Spleen (tissue), 7 donors: ENCODE measurements around the gene THSD7A.

ENCODE experiments used
- CTCF ChIP-seq, 11 experiments: fragments of 200-600 bp in 7 of 11; fragments of 450-650 bp in 4 of 11; sonication (generic) in 4 of 11; IDR thresholded peaks in 8 of 11; conservative IDR thresholded peaks in 3 of 11; 1 replicate in 7 of 11; 2 replicates in 4 of 11; pipeline versions ENCODE4 v1.4.0 to v1.8.0; 2016 to 2021; ENCODE audit warnings: antibody characterized with exemption in 11 of 11, inconsistent platforms in 4 of 11, mild to moderate bottlenecking in 1 of 11
- POLR2A ChIP-seq, 3 donors: fragments of 450-650 bp; IDR thresholded peaks; one replicate each; pipeline ENCODE4 v1.5.1; 2017; ENCODE audit warnings: antibody characterized with exemption in 3 of 3, mild to moderate bottlenecking in 1 of 3
- POLR2AphosphoS5 ChIP-seq, 3 donors: sonication (generic); formaldehyde crosslinking; IDR thresholded peaks; one replicate each; pipeline ENCODE4 v1.5.1; 2017; ENCODE audit warnings: antibody characterized with exemption in 3 of 3
- donor health status: DM: no; HTN: no; CAD: no; lungs with moderate emphysema.
- donor health status: DM: no; HTN: no; CAD: no.
- donor health status: DM: no; HTN: no; CAD: no.

DNA sequence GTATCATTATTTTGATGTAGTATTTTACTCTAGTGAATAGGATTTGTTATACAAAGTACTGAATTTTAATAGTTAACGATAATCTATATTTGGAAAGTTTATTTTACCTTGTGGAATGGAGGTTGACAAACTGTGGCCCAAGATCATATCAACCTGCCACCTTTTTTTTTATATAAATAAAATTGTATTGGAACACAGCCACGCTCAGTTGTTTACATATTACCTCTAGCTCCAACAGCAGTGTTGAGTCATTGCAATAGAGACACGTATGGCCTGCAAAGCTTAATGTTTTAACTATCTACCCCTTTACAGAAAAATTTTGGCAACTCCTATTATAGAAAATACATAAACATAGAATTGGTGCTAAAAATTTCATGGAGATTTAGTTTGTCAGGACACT, 239.3 kb downstream of the THSD7A start:
- no peak for TF ChIP-seq POLR2AphosphoS5 (IDR thresholded peaks at IDR 0.05)
- no peak for TF ChIP-seq CTCF (IDR thresholded peaks at IDR 0.05 in 8 of 11, conservative IDR thresholded peaks at IDR 0.05 in 3 of 11)
- no peak for TF ChIP-seq POLR2A (IDR thresholded peaks at IDR 0.05)
